GM21390 (cell line): ENCODE data around the gene DIPK1B.

Experiments used
- ATAC-seq: cut with Tn5 transposase; IDR thresholded peaks from one replicate; pipeline ENCODE4 v1.9.1; 2021; ENCODE audit not compliant: unreplicated experiment

Gene DIPK1B

GRCh38 chr9:136718345-136719194 lies 6.2 kb downstream of the DIPK1B start:
- ATAC-seq, result no peak

GRCh38 chr9:136719195-136719880 lies 7.0 kb downstream of the DIPK1B start:
- no peak for ATAC-seq

GRCh38 chr9:136720251-136720897 lies 8.0 kb downstream of the DIPK1B start:
- no peak for ATAC-seq

GRCh38 chr9:136720898-136721338 lies 8.5 kb downstream of the DIPK1B start:
- no peak for ATAC-seq

- no peak for ATAC-seq
Measured at GRCh38 chr9:136721339-136722092, 9.1 kb downstream of the DIPK1B start.

GRCh38 chr9:136722093-136722968 lies 10.0 kb downstream of the DIPK1B start:
- ATAC-seq, result no peak

GRCh38 chr9:136722969-136723356 lies 10.6 kb downstream of the DIPK1B start:
- ATAC-seq, result no peak

GRCh38 chr9:136723362-136723976 lies 11.1 kb downstream of the DIPK1B start:
- ATAC-seq, result no peak

GRCh38 chr9:136723989-136724388 lies 11.6 kb downstream of the DIPK1B start:
- ATAC-seq, result no peak

GRCh38 chr9:136724772-136725171 lies 12.4 kb downstream of the DIPK1B start:
- ATAC-seq, result no peak

- ATAC-seq, result no peak
Measured at GRCh38 chr9:136725612-136726011, 13.2 kb downstream of the DIPK1B start.

GRCh38 chr9:136726118-136726517 lies 13.7 kb downstream of the DIPK1B start:
- ATAC-seq, result no peak

GRCh38 chr9:136726631-136727191 lies 14.3 kb downstream of the DIPK1B start:
- no peak for ATAC-seq

GRCh38 chr9:136728080-136728547 lies 15.7 kb downstream of the DIPK1B start:
- ATAC-seq, result peak; percentile 69

GRCh38 chr9:136728548-136729123 lies 16.3 kb downstream of the DIPK1B start:
- peak; percentile 17 for ATAC-seq

- no peak for ATAC-seq
Measured at GRCh38 chr9:136729144-136729543, 16.8 kb downstream of the DIPK1B start.

- no peak for ATAC-seq
Measured at GRCh38 chr9:136729926-136730325, 17.6 kb downstream of the DIPK1B start.

GRCh38 chr9:136732444-136733178 lies 20.2 kb downstream of the DIPK1B start:
- ATAC-seq, result no peak
